H1 (cell line): ENCODE data around the gene FRMD3. TPM values are rescaled to one million over a fixed set of nuclear protein-coding genes. Genes with fewer than 3 reads are reported as not detected.

ENCODE experiments used
- CTCF ChIA-PET: fragments of 300-600 bp; sonication (Branson Sonifier 250); formaldehyde crosslinking; loops from one replicate; lab custom pipeline; 2021; ENCODE audit not compliant: partially characterized antibody; lab: Charles Lee
- POLR2A ChIA-PET: fragments of 300-600 bp; sonication (Branson Sonifier 250); formaldehyde crosslinking; loops from one replicate; lab custom pipeline; 2021; ENCODE audit warnings: inconsistent platforms; ENCODE audit not compliant: partially characterized antibody; lab: Charles Lee
- DNase-seq, 2 experiments: peaks; one replicate each; pipeline versions ENCODE4 v3.0.0 to v3.0.0-alpha.2; 2010 to 2022; ENCODE audit warnings: low spot score in 2 of 2, low read depth in 1 of 2, mixed read lengths in 1 of 2
- FAIRE-seq: peaks from 2 replicates; lab custom pipeline; 2011; peaks lifted over from hg19 to GRCh38; lab: Jason Lieb, UNC
- H2AFZ ChIP-seq: 2 replicates; pipeline ENCODE4 v1.8.1; 2012; ENCODE audit warnings: low read length, inconsistent platforms
- H2AK5ac ChIP-seq: 2 replicates; pipeline ENCODE4 v1.6.1; 2013; ENCODE audit warnings: low read depth, low read length
- H2BK120ac ChIP-seq: replicated peaks from 2 replicates; pipeline ENCODE3; 2013; ENCODE audit warnings: low read depth, low read length, inconsistent platforms
- H2BK12ac ChIP-seq: 2 replicates; pipeline ENCODE4 v1.6.1; 2013; ENCODE audit warnings: low read depth, low read length
- H2BK15ac ChIP-seq: 2 replicates; pipeline ENCODE4 v1.6.1; 2013; ENCODE audit warnings: low read length
- H2BK20ac ChIP-seq: 2 replicates; pipeline ENCODE4 v1.6.1; 2013; ENCODE audit warnings: low read length
- H2BK5ac ChIP-seq: 2 replicates; pipeline ENCODE4 v1.6.1; 2013; ENCODE audit warnings: low read depth, low read length
- H3K14ac ChIP-seq: 2 replicates; pipeline ENCODE4 v1.6.1; 2013; ENCODE audit warnings: inconsistent platforms; ENCODE audit not compliant: insufficient read length
- H3K18ac ChIP-seq: 2 replicates; pipeline ENCODE4 v1.6.1; 2013; ENCODE audit warnings: low read length; ENCODE audit errors: extremely low read depth
- H3K23ac ChIP-seq: 2 replicates; pipeline ENCODE4 v1.6.1; 2013; ENCODE audit warnings: inconsistent platforms; ENCODE audit not compliant: insufficient read length
- H3K23me2 ChIP-seq: 2 replicates; pipeline ENCODE4 v1.6.1; 2013; ENCODE audit warnings: low read depth, low read length
- H3K27ac ChIP-seq: 2 replicates; pipeline ENCODE4 v1.6.1; 2011; ENCODE audit warnings: low read depth, low read length, inconsistent platforms
- H3K27me3 ChIP-seq, 4 experiments: replicated peaks in 1 of 4; 1 replicate in 1 of 4; 2 replicates in 3 of 4; pipeline versions ENCODE4 v1.6.1 to v1.8.1; 2011 to 2013; ENCODE audit warnings: low read length in 3 of 4, mild to moderate bottlenecking in 3 of 4, inconsistent platforms in 2 of 4, mixed read lengths in 2 of 4, moderate library complexity in 1 of 4; ENCODE audit not compliant: control insufficient read depth in 3 of 4, insufficient read depth in 3 of 4; ENCODE audit errors: extremely low read depth in 1 of 4
- H3K36me3 ChIP-seq, 4 experiments: 2 replicates each; pipeline versions ENCODE4 v1.6.1 to v1.8.1; 2011 to 2013; ENCODE audit warnings: mild to moderate bottlenecking in 4 of 4, low read length in 3 of 4, moderate library complexity in 2 of 4, control low read depth in 1 of 4, inconsistent platforms in 1 of 4; ENCODE audit not compliant: insufficient read depth in 4 of 4, control insufficient read depth in 2 of 4
- H3K4ac ChIP-seq: replicated peaks from 2 replicates; pipeline ENCODE3; 2013; ENCODE audit warnings: low read length, low read depth, mixed read lengths, inconsistent platforms; ENCODE audit not compliant: insufficient read length
- H3K4me1 ChIP-seq, 4 experiments: replicated peaks in 1 of 4; 1 replicate in 1 of 4; 2 replicates in 3 of 4; pipeline versions ENCODE4 v1.6.1 to v1.8.1; 2011 to 2013; ENCODE audit warnings: low read length in 3 of 4, inconsistent platforms in 2 of 4, mixed read lengths in 1 of 4; ENCODE audit not compliant: insufficient read depth in 4 of 4, control insufficient read depth in 3 of 4
- H3K4me2 ChIP-seq, 2 experiments: 2 replicates each; pipeline versions ENCODE4 v1.6.1 to v1.8.1; 2011 to 2013; ENCODE audit warnings: low read depth in 2 of 2, low read length in 2 of 2, control low read depth in 1 of 2, inconsistent platforms in 1 of 2, mild to moderate bottlenecking in 1 of 2; ENCODE audit not compliant: insufficient read depth in 1 of 2
- H3K4me3 ChIP-seq, 4 experiments: fragments of 200-600, 300-600 bp in 1 of 4; sonication (generic), shearing (Covaris generic), sonication (Bioruptor Twin) in 1 of 4; 2 replicates each; pipeline versions ENCODE4 v1.5.1 to v1.8.1; 2011 to 2016; ENCODE audit warnings: low read length in 4 of 4, low read depth in 3 of 4, control low read depth in 2 of 4, inconsistent platforms in 2 of 4, mild to moderate bottlenecking in 2 of 4, mixed read lengths in 1 of 4, moderate library complexity in 1 of 4; ENCODE audit not compliant: insufficient read depth in 2 of 4; ENCODE audit errors: extremely low read depth in 1 of 4
- H3K56ac ChIP-seq: replicated peaks from 2 replicates; pipeline ENCODE3; 2013; ENCODE audit warnings: low read depth, mild to moderate bottlenecking, mixed read lengths, low read length, inconsistent platforms; ENCODE audit not compliant: insufficient read length
- H3K79me1 ChIP-seq: 2 replicates; pipeline ENCODE4 v1.6.1; 2013; ENCODE audit warnings: low read depth, low read length, control low read depth
- H3K79me2 ChIP-seq, 2 experiments: 2 replicates each; pipeline versions ENCODE4 v1.6.1 to v1.8.1; 2012 to 2013; ENCODE audit warnings: low read length in 2 of 2, mild to moderate bottlenecking in 2 of 2, inconsistent platforms in 1 of 2; ENCODE audit not compliant: insufficient read depth in 2 of 2, control insufficient read depth in 1 of 2
- H3K9ac ChIP-seq, 4 experiments: replicated peaks in 1 of 4; 1 replicate in 1 of 4; 2 replicates in 3 of 4; pipeline versions ENCODE4 v1.6.1 to v1.8.1; 2011 to 2013; ENCODE audit warnings: low read depth in 3 of 4, low read length in 3 of 4, control low read depth in 2 of 4, mild to moderate bottlenecking in 2 of 4, moderate library complexity in 2 of 4, inconsistent platforms in 1 of 4; ENCODE audit errors: extremely low read depth in 1 of 4
- H3K9me3 ChIP-seq, 2 experiments: 2 replicates each; pipeline versions ENCODE4 v1.6.1 to v1.8.1; 2012 to 2013; ENCODE audit warnings: mild to moderate bottlenecking in 2 of 2, moderate library complexity in 2 of 2, control low read depth in 1 of 2, inconsistent platforms in 1 of 2, low read depth in 1 of 2, low read length in 1 of 2, mixed read lengths in 1 of 2; ENCODE audit not compliant: insufficient read depth in 2 of 2
- H4K20me1 ChIP-seq, 2 experiments: replicated peaks in 1 of 2; 2 replicates each; pipeline versions ENCODE3 to v1.8.1; 2011 to 2013; ENCODE audit warnings: inconsistent platforms in 2 of 2, low read length in 2 of 2, mild to moderate bottlenecking in 1 of 2; ENCODE audit not compliant: insufficient read depth in 2 of 2, control insufficient read depth in 1 of 2
- H4K5ac ChIP-seq: 2 replicates; pipeline ENCODE4 v1.6.1; 2013; ENCODE audit warnings: low read length, low read depth, mixed read lengths, inconsistent platforms; ENCODE audit not compliant: insufficient read length
- H4K8ac ChIP-seq: 2 replicates; pipeline ENCODE4 v1.8.0; 2013; ENCODE audit warnings: mild to moderate bottlenecking, moderate library complexity, low read length, inconsistent platforms; ENCODE audit not compliant: insufficient read depth; ENCODE audit errors: extremely low read depth
- H4K91ac ChIP-seq: replicated peaks from 2 replicates; pipeline ENCODE3; 2013; ENCODE audit warnings: low read length, mixed read lengths, inconsistent platforms; ENCODE audit not compliant: insufficient read length
- CHD2 ChIP-seq: IDR thresholded peaks from 2 replicates; pipeline ENCODE4 v1.6.1; 2012; ENCODE audit warnings: low read length, improper control_type of control experiment
- HDAC6 ChIP-seq: IDR thresholded peaks from one replicate; pipeline ENCODE4 v1.7.1; 2012; ENCODE audit warnings: low read depth, mild to moderate bottlenecking, inconsistent platforms, low read length, moderate library complexity
- NANOG ChIP-seq: IDR thresholded peaks from 2 replicates; pipeline ENCODE4 v1.6.1; 2011; ENCODE audit warnings: low read length, low read depth, mild to moderate bottlenecking, inconsistent platforms; ENCODE audit not compliant: insufficient read depth, poor library complexity, severe bottlenecking
- SIX5 ChIP-seq: IDR thresholded peaks from 2 replicates; pipeline ENCODE4 v1.6.1; 2011; ENCODE audit warnings: mild to moderate bottlenecking, low read depth, low read length
- WGBS, 2 experiments: shearing (Covaris generic) in 1 of 2; methylation state at CpG; one replicate each; pipeline versions ENCODE4 v1.1.6 to v1.1.7; 2013 to 2015; ENCODE audit warnings: low lambda C conversion rate in 2 of 2, mixed read lengths in 2 of 2, inconsistent platforms in 1 of 2, low coverage in 1 of 2, missing lambda C conversion rate in 1 of 2; ENCODE audit not compliant: insufficient replicate concordance in 2 of 2, insufficient coverage in 1 of 2, insufficient read length in 1 of 2; ENCODE audit errors: extremely low coverage in 1 of 2, missing lambda C conversion rate in 1 of 2; 5-methylcytosine and 5-hydroxymethylcytosine counted together
- polyA plus RNA-seq, 7 experiments: library from polyadenylated mRNA; depleted of rRNA in 3 of 7; stranded (reverse) in 5 of 7; unstranded in 2 of 7; fragments of >200 nt in 5 of 7; fragments of 200-250 nt in 2 of 7; gene quantifications; 1 replicate in 5 of 7; 2 replicates in 1 of 7; 4 replicates in 1 of 7; pipeline versions ENCODE4 v1.2.1 to v1.2.3, GENCODE V29; 2011 to 2013; ENCODE audit warnings: missing spikeins in 2 of 7, mixed read lengths in 2 of 7
- total RNA-seq: library from RNA; stranded (reverse); fragmentation: NEBNext Ultra II Directional; extraction: Animal tissue kit (Norgen Biotek cat#: 25700); gene quantifications from 2 replicates; pipeline ENCODE4 v1.2.1, GENCODE V29; 2021

FRMD3 gene
- total and polyA plus RNA-seq, 2 of the 8 experiments (the other 6 are each of a cell fraction or from before 2014, with no cell fraction given), result 0.15 to 1.4 TPM

- Histone ChIP-seq H3K27ac (no peak overlapping the region), H2BK20ac (no peak overlapping the region), H3K79me1 (no peaks in the 10 kb centered on the region), H3K9ac (no peak overlapping the region), H3K23ac (no peak overlapping the region), H2BK15ac (peak overlapping the region; percentile 63; the same call in 1 of the 2 replicates), H4K91ac (no peak overlapping the region), H4K20me1 (no peaks in the 10 kb centered on the region), H3K4me3 (no peak overlapping the region), H3K36me3 (no peaks in the 10 kb centered on the region), H3K4ac (no peak overlapping the region), H3K18ac (no peak overlapping the region), H4K5ac (no peak overlapping the region), H2AFZ (no peak overlapping the region), H3K56ac (no peak overlapping the region), H2BK120ac (no peak overlapping the region), H3K27me3 (no peaks in the 10 kb centered on the region), H2AK5ac (no peak overlapping the region), H3K4me2 (no peak overlapping the region), H3K14ac (no peak overlapping the region), H2BK12ac (no peak overlapping the region), H2BK5ac (no peak overlapping the region), H3K79me2 (no peaks in the 10 kb centered on the region), H3K23me2 (no peaks in the 10 kb centered on the region), H4K8ac (no peak overlapping the region), H3K9me3 (no peaks in the 10 kb centered on the region), H3K4me1 (peaks cover 0 to 4% (median 2%) of the 10 kb centered on the region in 4 experiments; a peak in 2 of 7 replicates)
- 87% methylated on average over 6 of the region's 6 CpGs; no CpG with 5 or more reads in 1 of the 2 experiments for WGBS, 2 experiments
- CTCF ChIA-PET, result interaction anchor here (0.7 to 1.3 kb wide), 6 partner anchors 8 to 305 kb away, joined by 3 to 4 read pairs (median 3); no protein-coding TSS in a partner anchor
- TF ChIP-seq HDAC6 (no peak), NANOG (no peak), SIX5 (no peak), CHD2 (no peak)
- POLR2A ChIA-PET, result no interaction called here
- DNase-seq, result no peak
- no peak for FAIRE-seq
These were observed 299.1 kb downstream of the FRMD3 start for GRCh38 chr9:83238871-83239640.
